Esophagus muscularis mucosa (tissue), 4 donors: ENCODE results near the gene DYNLT3. TPM values are rescaled to one million over a fixed set of nuclear protein-coding genes. Genes with fewer than 3 reads are reported as not detected.

ENCODE experiments used
- DNase-seq: peaks from one replicate; pipeline ENCODE4 v3.0.0-alpha.2; 2017; ENCODE audit errors: extremely low spot score
- H3K27ac ChIP-seq, 4 donors: fragments of 200-600 bp; sonication (generic); replicated peaks in 1 of 4; 1 replicate in 3 of 4; 2 replicates in 1 of 4; pipeline ENCODE4 v1.5.1; 2016 to 2019; ENCODE audit warnings: mild to moderate bottlenecking in 1 of 4
- H3K27me3 ChIP-seq, 4 donors: fragments of 200-600 bp; sonication (generic); one replicate each; pipeline versions ENCODE4 v1.5.1 to v1.6.0; 2016 to 2019
- H3K36me3 ChIP-seq, 4 donors: fragments of 200-600 bp; sonication (generic); one replicate each; pipeline ENCODE4 v1.5.1; 2016 to 2019
- H3K4me1 ChIP-seq, 4 donors: fragments of 200-600 bp; sonication (generic); one replicate each; pipeline ENCODE4 v1.5.1; 2016 to 2019
- H3K4me3 ChIP-seq, 4 donors: fragments of 200-600 bp; sonication (generic); 1 replicate in 2 of 4; 2 replicates in 2 of 4; pipeline ENCODE4 v1.5.1; 2016 to 2019; ENCODE audit warnings: mild to moderate bottlenecking in 4 of 4, moderate library complexity in 1 of 4
- H3K9me3 ChIP-seq, 4 donors: fragments of 200-600 bp; sonication (generic); 1 replicate in 3 of 4; 2 replicates in 1 of 4; pipeline ENCODE4 v1.5.1; 2016 to 2019
- EP300 ChIP-seq: sonication (generic); formaldehyde crosslinking; IDR thresholded peaks from one replicate; pipeline ENCODE4 v1.6.1; 2017; ENCODE audit warnings: antibody characterized with exemption
- POLR2A ChIP-seq: fragments of 450-650 bp; IDR thresholded peaks from one replicate; pipeline ENCODE4 v1.6.1; 2017; ENCODE audit warnings: antibody characterized with exemption, moderate library complexity, mild to moderate bottlenecking, low read depth
- POLR2AphosphoS5 ChIP-seq, 2 donors: sonication (generic); formaldehyde crosslinking; IDR thresholded peaks; one replicate each; pipeline ENCODE4 v1.6.1; 2017; ENCODE audit warnings: antibody characterized with exemption in 2 of 2
- WGBS: methylation state at CpG from one replicate; pipeline ENCODE4 v1.1.5; 2018; 5-methylcytosine and 5-hydroxymethylcytosine counted together
- intact Hi-C: fragments of 100-400 bp; cut with DNase I; formaldehyde crosslinking; loops from one replicate; pipeline ENCODE4 v1.15.1; 2023
- total RNA-seq, 4 donors: library from RNA; depleted of rRNA; stranded (reverse); fragments of >200 nt; gene quantifications; one replicate each; pipeline versions ENCODE4 v1.1.0 to v1.2.1, GENCODE V29; 2016
- TF ChIP-seq, protein P1 (sequence below), 3 experiments: fragments of 200-600 bp in 2 of 3; fragments of 450-650 bp in 1 of 3; sonication (generic) in 2 of 3; IDR thresholded peaks; one replicate each; pipeline ENCODE4 v1.5.1; 2017 to 2019; ENCODE audit warnings: antibody characterized with exemption in 3 of 3, mild to moderate bottlenecking in 2 of 3, moderate library complexity in 1 of 3

The DYNLT3 gene
- total RNA-seq, 4 donors from 2014 or later: 37.7 to 55.7 (median 49.9) TPM

- no peaks in the 10 kb centered on the region for H3K27me3 ChIP-seq
- TF ChIP-seq EP300: no peak
- 37% methylated on average over 5 of the region's 5 CpGs for WGBS
- H3K4me1 ChIP-seq: peaks cover 0 to 7% (median 0%) of the 10 kb centered on the region in 4 donors
- H3K4me3 ChIP-seq: peak overlapping the region; percentile 69 to 80 (median 73)
- H3K9me3 ChIP-seq: no peaks in the 10 kb centered on the region
- no peak for DNase-seq
- intact Hi-C loops: no loop called here
- H3K27ac ChIP-seq: peak overlapping the region; percentile 85 to 92 (median 88)
- no peaks in the 10 kb centered on the region for H3K36me3 ChIP-seq
Observed at GRCh38 chrX:37847733-37848197, 394 bp upstream of the DYNLT3 start.

DNA sequence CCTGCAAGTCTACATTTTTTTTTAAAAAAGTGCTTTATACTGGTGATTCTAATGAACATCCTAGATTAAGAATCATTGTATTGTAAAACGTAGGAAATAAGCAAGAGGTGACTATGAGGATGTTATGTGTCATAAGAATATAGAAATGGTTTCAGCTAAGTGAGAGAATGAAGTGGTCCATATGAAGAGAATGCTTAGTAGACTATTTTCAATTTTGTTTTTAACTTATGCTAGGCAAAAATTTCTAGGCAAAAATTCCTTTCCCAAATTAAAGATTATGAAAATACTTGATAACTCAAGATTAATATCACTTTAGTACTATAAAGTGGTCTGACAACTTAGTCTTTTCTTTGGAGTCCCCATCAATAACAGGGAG is 825 bp downstream of the DYNLT3 start:
- no peaks in the 10 kb centered on the region for H3K36me3 ChIP-seq
- WGBS: 34% methylated on average over 1 of the region's 1 CpG
- H3K4me3 ChIP-seq: peak overlapping the region; percentile 69 to 80 (median 73)
- TF ChIP-seq, protein P1, sequence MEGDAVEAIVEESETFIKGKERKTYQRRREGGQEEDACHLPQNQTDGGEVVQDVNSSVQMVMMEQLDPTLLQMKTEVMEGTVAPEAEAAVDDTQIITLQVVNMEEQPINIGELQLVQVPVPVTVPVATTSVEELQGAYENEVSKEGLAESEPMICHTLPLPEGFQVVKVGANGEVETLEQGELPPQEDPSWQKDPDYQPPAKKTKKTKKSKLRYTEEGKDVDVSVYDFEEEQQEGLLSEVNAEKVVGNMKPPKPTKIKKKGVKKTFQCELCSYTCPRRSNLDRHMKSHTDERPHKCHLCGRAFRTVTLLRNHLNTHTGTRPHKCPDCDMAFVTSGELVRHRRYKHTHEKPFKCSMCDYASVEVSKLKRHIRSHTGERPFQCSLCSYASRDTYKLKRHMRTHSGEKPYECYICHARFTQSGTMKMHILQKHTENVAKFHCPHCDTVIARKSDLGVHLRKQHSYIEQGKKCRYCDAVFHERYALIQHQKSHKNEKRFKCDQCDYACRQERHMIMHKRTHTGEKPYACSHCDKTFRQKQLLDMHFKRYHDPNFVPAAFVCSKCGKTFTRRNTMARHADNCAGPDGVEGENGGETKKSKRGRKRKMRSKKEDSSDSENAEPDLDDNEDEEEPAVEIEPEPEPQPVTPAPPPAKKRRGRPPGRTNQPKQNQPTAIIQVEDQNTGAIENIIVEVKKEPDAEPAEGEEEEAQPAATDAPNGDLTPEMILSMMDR (IDR thresholded peaks at IDR 0.05): no peak
- TF ChIP-seq POLR2AphosphoS5 (IDR thresholded peaks at IDR 0.05): no peak
- TF ChIP-seq POLR2A: no peak
- no peak for TF ChIP-seq EP300
- H3K4me1 ChIP-seq: peaks cover 0 to 7% (median 0%) of the 10 kb centered on the region in 4 donors
- DNase-seq: no peak
- no peaks in the 10 kb centered on the region for H3K9me3 ChIP-seq
- H3K27me3 ChIP-seq: no peaks in the 10 kb centered on the region
- H3K27ac ChIP-seq: peak overlapping the region; percentile 85 to 92 (median 88)
- intact Hi-C loops: no loop called here

DNA sequence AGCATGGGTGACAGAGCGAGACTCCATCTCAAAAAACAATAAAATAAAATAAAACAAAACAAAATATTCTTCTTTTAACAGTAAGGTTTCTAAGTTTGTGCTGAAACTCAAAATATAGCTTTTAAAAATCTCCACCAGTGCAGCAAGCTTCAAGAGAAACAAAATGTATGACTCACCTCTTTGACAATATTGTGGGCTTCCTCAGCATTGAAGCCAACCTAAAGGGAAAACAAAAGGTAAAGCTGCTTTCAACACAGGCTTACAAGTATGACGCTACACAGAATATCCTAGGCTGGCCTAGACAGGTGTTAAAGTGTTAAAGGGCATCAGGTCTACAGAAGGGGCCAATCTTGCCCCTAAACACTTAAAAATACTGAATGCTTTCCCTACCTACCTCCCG is 1.2 kb downstream of the DYNLT3 start:
- peaks cover 0 to 7% (median 0%) of the 10 kb centered on the region in 4 donors for H3K4me1 ChIP-seq
- TF ChIP-seq, protein P1 (IDR thresholded peaks at IDR 0.05): no peak
- TF ChIP-seq POLR2AphosphoS5 (IDR thresholded peaks at IDR 0.05): no peak
- no peak for TF ChIP-seq POLR2A
- no peak for TF ChIP-seq EP300
- no peak for DNase-seq
- peak overlapping the region; percentile 85 to 92 (median 88) for H3K27ac ChIP-seq
- H3K27me3 ChIP-seq: no peaks in the 10 kb centered on the region
- WGBS: 79% methylated on average over 3 of the region's 3 CpGs
- peaks cover 0 to 2% (median 0%) of the 10 kb centered on the region in 4 donors for H3K36me3 ChIP-seq
- H3K9me3 ChIP-seq: no peaks in the 10 kb centered on the region
- intact Hi-C loops: no loop called here
- H3K4me3 ChIP-seq: peak overlapping the region; percentile 69 to 80 (median 73)

DNA sequence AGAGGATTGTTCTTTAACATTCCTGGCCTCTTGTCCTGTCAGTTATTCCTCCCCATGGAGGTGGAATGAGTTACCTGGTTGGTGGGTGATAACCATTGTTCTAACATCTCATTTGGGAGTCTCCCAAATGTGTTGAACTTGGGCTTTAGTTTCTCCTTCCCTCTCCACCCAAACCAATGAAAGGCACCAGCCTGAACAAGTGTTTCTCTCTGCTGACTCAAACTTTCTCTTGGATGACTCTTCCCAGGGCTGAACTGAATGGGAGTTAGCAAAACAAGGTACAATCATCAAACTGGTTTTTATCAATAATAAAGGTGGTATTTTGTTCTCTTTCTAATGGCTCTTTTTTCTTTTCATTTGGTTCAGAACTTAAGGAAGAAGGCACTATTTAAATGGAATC is 2.7 kb downstream of the DYNLT3 start:
- TF ChIP-seq EP300 (no peak), POLR2AphosphoS5 (IDR thresholded peaks at IDR 0.05) (no peak), POLR2A (no peak)
- TF ChIP-seq, protein P1 (IDR thresholded peaks at IDR 0.05): no peak
- intact Hi-C loops: no loop called here
- no peaks in the 10 kb centered on the region for H3K27me3 ChIP-seq

DNA sequence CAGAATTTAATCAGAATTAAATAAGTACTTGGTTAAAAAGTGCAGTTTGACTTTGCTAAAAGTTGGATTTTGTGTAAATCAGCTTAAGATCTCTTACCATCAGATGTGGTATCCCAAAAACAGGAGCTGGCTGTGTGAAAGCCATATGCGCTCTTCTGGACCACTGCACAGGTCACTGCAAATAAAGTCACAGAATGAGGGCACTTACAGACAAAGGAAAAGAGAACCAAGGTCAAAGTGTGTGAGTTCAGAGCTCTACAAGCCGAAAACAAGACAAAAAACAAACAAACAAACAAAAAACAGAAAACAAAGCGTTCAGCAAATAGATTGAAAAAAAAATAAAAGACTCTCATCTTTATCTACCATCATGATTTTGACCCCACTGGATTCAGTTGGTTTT is 6.4 kb downstream of the DYNLT3 start:
- Histone ChIP-seq H3K4me3 (no peak overlapping the region), H3K36me3 (peaks cover 0 to 26% (median 2%) of the 10 kb centered on the region in 4 donors), H3K27me3 (no peaks in the 10 kb centered on the region), H3K9me3 (no peaks in the 10 kb centered on the region), H3K4me1 (peaks cover 0 to 3% (median 0%) of the 10 kb centered on the region in 4 donors), H3K27ac (no peak overlapping the region)
- WGBS: 65% methylated on average over 3 of the region's 3 CpGs
- intact Hi-C loops: no loop called here
- DNase-seq: no peak
- no peak for TF ChIP-seq EP300
- TF ChIP-seq, protein P1 (IDR thresholded peaks at IDR 0.05): no peak
- TF ChIP-seq POLR2AphosphoS5 (IDR thresholded peaks at IDR 0.05): no peak
- no peak for TF ChIP-seq POLR2A

More for the DNA sequence above, 2.7 kb downstream of the DYNLT3 start:
- H3K9me3 ChIP-seq: no peaks in the 10 kb centered on the region
- H3K36me3 ChIP-seq: peaks cover 0 to 11% (median 0%) of the 10 kb centered on the region in 4 donors
- DNase-seq: no peak
- H3K27ac ChIP-seq: no peak overlapping the region
- peaks cover 0 to 7% (median 0%) of the 10 kb centered on the region in 4 donors for H3K4me1 ChIP-seq
- no peak overlapping the region for H3K4me3 ChIP-seq
